Keratinocyte (primary cell): Measurements from ENCODE around the gene PLEKHG2. TPM values are rescaled to one million over a fixed set of nuclear protein-coding genes. Genes with fewer than 3 reads are reported as not detected.

Source experiments
- DNase-seq: peaks from one replicate; pipeline ENCODE4 v3.0.0-alpha.2; 2011; ENCODE audit warnings: low read depth, missing footprints, low spot score
- FAIRE-seq: peaks from 2 replicates; lab custom pipeline; 2011; peaks lifted over from hg19 to GRCh38; lab: Jason Lieb, UNC
- H2AFZ ChIP-seq: 2 replicates; pipeline ENCODE4 v1.6.0; 2012; ENCODE audit warnings: low read length, control low read depth, inconsistent platforms; ENCODE audit not compliant: control insufficient read depth
- H3K27ac ChIP-seq: 2 replicates; pipeline ENCODE4 v1.5.1; 2011; ENCODE audit warnings: low read length; ENCODE audit not compliant: control insufficient read depth, insufficient read depth
- H3K27me3 ChIP-seq: 3 replicates; pipeline ENCODE4 v1.6.0; 2011; ENCODE audit warnings: low read length; ENCODE audit not compliant: control insufficient read depth, insufficient read depth; ENCODE audit errors: extremely low read depth
- H3K36me3 ChIP-seq, 2 experiments: 2 replicates in 1 of 2; 3 replicates in 1 of 2; pipeline ENCODE4 v1.5.1; 2011; ENCODE audit warnings: low read length in 2 of 2, mild to moderate bottlenecking in 1 of 2; ENCODE audit not compliant: control insufficient read depth in 2 of 2, insufficient read depth in 2 of 2; ENCODE audit errors: extremely low read depth in 1 of 2
- H3K4me1 ChIP-seq: 3 replicates; pipeline ENCODE4 v1.5.1; 2011; ENCODE audit warnings: low read length; ENCODE audit not compliant: control insufficient read depth, insufficient read depth; ENCODE audit errors: extremely low read depth
- H3K4me2 ChIP-seq: 3 replicates; pipeline ENCODE4 v1.6.0; 2011; ENCODE audit warnings: low read depth, low read length; ENCODE audit not compliant: control insufficient read depth, insufficient read depth; ENCODE audit errors: extremely low read depth
- H3K4me3 ChIP-seq, 3 experiments: fragments of 200-600 bp in 1 of 3; sonication (generic) in 1 of 3; 2 replicates in 2 of 3; 3 replicates in 1 of 3; pipeline ENCODE4 v1.5.1; 2011 to 2016; ENCODE audit warnings: low read length in 3 of 3, mild to moderate bottlenecking in 3 of 3, control low read depth in 2 of 3, inconsistent platforms in 1 of 3, low read depth in 1 of 3, mixed read lengths in 1 of 3, mixed run types in 1 of 3, moderate library complexity in 1 of 3; ENCODE audit not compliant: control insufficient read depth in 2 of 3, insufficient read depth in 2 of 3; ENCODE audit errors: extremely low read depth in 1 of 3
- H3K79me2 ChIP-seq: 2 replicates; pipeline ENCODE4 v1.6.0; 2012; ENCODE audit warnings: low read length; ENCODE audit not compliant: control insufficient read depth, insufficient read depth
- H3K9ac ChIP-seq: 3 replicates; pipeline ENCODE4 v1.6.0; 2011; ENCODE audit warnings: low read length; ENCODE audit not compliant: control insufficient read depth, insufficient read depth; ENCODE audit errors: extremely low read depth
- H3K9me1 ChIP-seq: 3 replicates; pipeline ENCODE4 v1.6.0; 2011; ENCODE audit warnings: low read length; ENCODE audit not compliant: control insufficient read depth, insufficient read depth; ENCODE audit errors: extremely low read depth
- H3K9me3 ChIP-seq: 2 replicates; pipeline ENCODE4 v1.5.1; 2012; ENCODE audit warnings: low read depth, low read length; ENCODE audit not compliant: control insufficient read depth
- H4K20me1 ChIP-seq: 3 replicates; pipeline ENCODE4 v1.6.0; 2011; ENCODE audit warnings: low read length; ENCODE audit not compliant: control insufficient read depth, insufficient read depth; ENCODE audit errors: extremely low read depth
- CTCF ChIP-seq, 3 experiments: IDR thresholded peaks in 1 of 3; conservative IDR thresholded peaks in 1 of 3; optimal IDR thresholded peaks in 1 of 3; 2 replicates in 2 of 3; 3 replicates in 1 of 3; pipeline versions ENCODE3 to v1.5.1; 2011; ENCODE audit warnings: low read length in 3 of 3, mild to moderate bottlenecking in 3 of 3, moderate library complexity in 2 of 3, control low read depth in 1 of 3, inconsistent platforms in 1 of 3; ENCODE audit not compliant: insufficient read depth in 2 of 3; ENCODE audit errors: extremely low read depth in 1 of 3
- EZH2 ChIP-seq: IDR thresholded peaks from one replicate; pipeline ENCODE4 v1.6.1; 2012; ENCODE audit warnings: inconsistent platforms, mild to moderate bottlenecking, low read length, moderate library complexity
- dilution Hi-C: fragments of 300-500 bp; cut with MboI; formaldehyde crosslinking; loops from one replicate; pipeline ENCODE4 v1.7.0; 2020; ENCODE audit warnings: low sequenced_read_pairs; ENCODE audit not compliant: extremely low pct_ligation_motif_present
- polyA plus RNA-seq, 5 experiments: library from polyadenylated mRNA; depleted of rRNA in 3 of 5; stranded (reverse) in 3 of 5; stranded (forward) in 1 of 5; unstranded in 1 of 5; fragments of >200 nt; gene quantifications; 1 replicate in 1 of 5; 2 replicates in 3 of 5; 3 replicates in 1 of 5; pipeline versions ENCODE4 v1.2.1 to v1.2.3, GENCODE V29; 2011 to 2012; ENCODE audit warnings: missing spikeins in 2 of 5, low read depth in 1 of 5, low replicate concordance in 1 of 5

Gene PLEKHG2
- polyA plus RNA-seq, 1 donor (not counting 4 experiments of a cell fraction or from before 2014, with no cell fraction given) = 5.2 TPM

- Histone ChIP-seq H3K9me3 (no peaks in the 10 kb centered on the region), H3K36me3 (peaks cover 6 to 14% of the 10 kb centered on the region in 2 experiments), H3K4me3 (peak overlapping the region; percentile 61 to 85 (median 75)), H3K9ac (peak overlapping the region; percentile 93), H3K9me1 (no peaks in the 10 kb centered on the region), H4K20me1 (peaks cover 4% of the 10 kb centered on the region), H3K4me1 (peaks cover 24% of the 10 kb centered on the region), H3K4me2 (peak overlapping the region; percentile 72), H3K27ac (peak overlapping the region; percentile 88), H3K27me3 (no peaks in the 10 kb centered on the region), H2AFZ (no peak overlapping the region), H3K79me2 (peaks cover 24% of the 10 kb centered on the region)
- TF ChIP-seq EZH2 = no peak
- TF ChIP-seq CTCF (optimal IDR thresholded peaks at IDR 0.05 in 1 of 3, IDR thresholded peaks at IDR 0.05 in 1 of 3, conservative IDR thresholded peaks at IDR 0.05 in 1 of 3; ENCODE audit: extremely low read depth in 1 of 3, insufficient read depth in 2 of 3, low read length in 3 of 3) = no peak
- no peak for FAIRE-seq
- dilution Hi-C loops = no loop called here
- no peak for DNase-seq
Measured at GRCh38 chr19:39410017-39410830, 2.2 kb upstream of the PLEKHG2 start.

- DNase-seq (no peak), FAIRE-seq (no peak)
- H3K79me2 ChIP-seq = peaks cover 24% of the 10 kb centered on the region
- H3K4me2 ChIP-seq = peak overlapping the region; percentile 72
- H4K20me1 ChIP-seq = peaks cover 4% of the 10 kb centered on the region
- H3K9me1 ChIP-seq = no peaks in the 10 kb centered on the region
- H3K9me3 ChIP-seq = no peaks in the 10 kb centered on the region
- TF ChIP-seq CTCF (optimal IDR thresholded peaks at IDR 0.05 in 1 of 3, IDR thresholded peaks at IDR 0.05 in 1 of 3, conservative IDR thresholded peaks at IDR 0.05 in 1 of 3; ENCODE audit: extremely low read depth in 1 of 3, insufficient read depth in 2 of 3, low read length in 3 of 3) = no peak
- no peak for TF ChIP-seq EZH2
- H3K4me3 ChIP-seq = no peak overlapping the region
- H2AFZ ChIP-seq = no peak overlapping the region
- H3K36me3 ChIP-seq = peaks cover 6 to 14% of the 10 kb centered on the region in 2 experiments
- H3K9ac ChIP-seq = peak overlapping the region; percentile 93
- H3K4me1 ChIP-seq = peaks cover 24% of the 10 kb centered on the region
- no peaks in the 10 kb centered on the region for H3K27me3 ChIP-seq
- dilution Hi-C loops = no loop called here
- H3K27ac ChIP-seq = peak overlapping the region; percentile 88
Measured at GRCh38 chr19:39410831-39411080, 1.7 kb upstream of the PLEKHG2 start.
